Loucy (cell line): ENCODE data around the gene EIF3C.
"Not testable (repeated sequence)": the region's sequence is repeated elsewhere in the genome, so short reads cannot be mapped to it uniquely, and the experiment has no call there.

Experiments
- CTCF ChIP-seq: fragments of 200-600 bp; sonication (generic); conservative IDR thresholded peaks from 2 replicates; pipeline ENCODE4 v1.5.1; 2014; ENCODE audit warnings: mild to moderate bottlenecking, antibody characterized with exemption, low read length
- EZH2phosphoT487 ChIP-seq: fragments of 200-600 bp; IDR thresholded peaks from 2 replicates; pipeline ENCODE4 v1.6.1; 2018; ENCODE audit warnings: antibody characterized with exemption, mild to moderate bottlenecking, moderate library complexity, borderline replicate concordance

GRCh38 chr16:28782357-28782756 lies 71.1 kb downstream of the EIF3C start:
- not testable (repeated sequence) for TF ChIP-seq CTCF, EZH2phosphoT487
